Transverse colon (tissue), 3 donors: ENCODE results near the gene MINDY2.
A peak's percentile ranks its signal among the peaks of the same experiment; 100 is the strongest.

Experiments used
- CTCF ChIP-seq, 5 experiments: fragments of 200-600 bp in 3 of 5; fragments of 450-650 bp in 2 of 5; sonication (generic) in 3 of 5; IDR thresholded peaks; 1 replicate in 2 of 5; 2 replicates in 3 of 5; pipeline ENCODE4 v1.5.1; 2016 to 2017; ENCODE audit warnings: antibody characterized with exemption in 5 of 5, inconsistent platforms in 3 of 5, mild to moderate bottlenecking in 2 of 5, moderate library complexity in 1 of 5
- EP300 ChIP-seq: sonication (generic); formaldehyde crosslinking; IDR thresholded peaks from one replicate; pipeline ENCODE4 v1.6.1; 2017; ENCODE audit warnings: antibody characterized with exemption, low read depth
- POLR2A ChIP-seq: fragments of 450-650 bp; IDR thresholded peaks from one replicate; pipeline ENCODE4 v1.6.1; 2016; ENCODE audit warnings: antibody characterized with exemption, mild to moderate bottlenecking, moderate library complexity

GRCh38 chr15:58748040-58748851, 22.9 kb upstream of the MINDY2 start:
- no peak for TF ChIP-seq EP300
- peak in 1 of 5 experiments; percentile 10 for TF ChIP-seq CTCF (IDR thresholded peaks at IDR 0.05)
- TF ChIP-seq POLR2A, result no peak
